ENCODE measurements around the gene CAPN8.

CAPN8 gene

GRCh38 chr1:223515421-223515820, 150.1 kb downstream of the CAPN8 start:
- no peak for TF ChIP-seq CTCF (IDR thresholded peaks at IDR 0.05; ENCODE audit: low read depth, low read length)
- no peak for DNase-seq (ENCODE audit: low read depth in 2 of 2)
- no peak overlapping the region for H3K4me3 ChIP-seq (replicated peaks in 1 of 2; ENCODE audit: low read depth in 2 of 2, low read length in 2 of 2)

GRCh38 chr1:223514644-223515043, 150.9 kb downstream of the CAPN8 start:
- no peak for DNase-seq (ENCODE audit: low read depth in 2 of 2)
- no peak overlapping the region for H3K4me3 ChIP-seq (replicated peaks in 1 of 2; ENCODE audit: low read depth in 2 of 2, low read length in 2 of 2)
- no peak for TF ChIP-seq CTCF (IDR thresholded peaks at IDR 0.05; ENCODE audit: low read depth, low read length)

GRCh38 chr1:223513309-223513708, 152.2 kb downstream of the CAPN8 start:
- no peak for TF ChIP-seq CTCF (IDR thresholded peaks at IDR 0.05; ENCODE audit: low read depth, low read length)
- H3K4me3 ChIP-seq (replicated peaks in 1 of 2; ENCODE audit: low read depth in 2 of 2, low read length in 2 of 2): no peak overlapping the region
- no peak for DNase-seq (ENCODE audit: low read depth in 2 of 2)

- TF ChIP-seq CTCF (IDR thresholded peaks at IDR 0.05; ENCODE audit: low read depth, low read length): no peak
- no peak overlapping the region for H3K4me3 ChIP-seq (replicated peaks in 1 of 2; ENCODE audit: low read depth in 2 of 2, low read length in 2 of 2)
These were observed 153.4 kb downstream of the CAPN8 start for GRCh38 chr1:223512057-223512456.

GRCh38 chr1:223508796-223509195, 156.7 kb downstream of the CAPN8 start:
- H3K4me3 ChIP-seq (replicated peaks in 1 of 2; ENCODE audit: low read depth in 2 of 2, low read length in 2 of 2): no peak overlapping the region
- no peak for DNase-seq (ENCODE audit: low read depth in 2 of 2)
- TF ChIP-seq CTCF (IDR thresholded peaks at IDR 0.05; ENCODE audit: low read depth, low read length): no peak

More at GRCh38 chr1:223512057-223512456, 153.4 kb downstream of the CAPN8 start:
- DNase-seq (ENCODE audit: low read depth in 2 of 2): no peak

GRCh38 chr1:223504741-223505140, 160.8 kb downstream of the CAPN8 start:
- TF ChIP-seq CTCF (IDR thresholded peaks at IDR 0.05; ENCODE audit: low read depth, low read length): no peak
- H3K4me3 ChIP-seq (replicated peaks in 1 of 2; ENCODE audit: low read depth in 2 of 2, low read length in 2 of 2): no peak overlapping the region
- peak; percentile 79 to 87 for DNase-seq (ENCODE audit: low read depth in 2 of 2)

- TF ChIP-seq CTCF (IDR thresholded peaks at IDR 0.05; ENCODE audit: low read depth, low read length): no peak
- no peak overlapping the region for H3K4me3 ChIP-seq (replicated peaks in 1 of 2; ENCODE audit: low read depth in 2 of 2, low read length in 2 of 2)
- DNase-seq (ENCODE audit: low read depth in 2 of 2): no peak
These were observed 162.2 kb downstream of the CAPN8 start for GRCh38 chr1:223503348-223503747.

Data from cardiac fibroblast (primary cell).